Muscle layer of colon (tissue), 2 donors: ENCODE measurements around the gene MARK4.

Experiments used
- H3K27ac ChIP-seq: one replicate; pipeline ENCODE4 v1.7.0; 2013; ENCODE audit warnings: low read depth, mild to moderate bottlenecking, low read length, moderate library complexity
- H3K27me3 ChIP-seq, 2 donors: one replicate each; pipeline ENCODE4 v1.7.0; 2013; ENCODE audit warnings: low read length in 2 of 2, mild to moderate bottlenecking in 2 of 2; ENCODE audit not compliant: insufficient read depth in 2 of 2, control insufficient read depth in 1 of 2
- H3K36me3 ChIP-seq: one replicate; pipeline ENCODE4 v1.7.0; 2013; ENCODE audit warnings: mild to moderate bottlenecking, low read length; ENCODE audit not compliant: insufficient read depth
- H3K4me1 ChIP-seq: one replicate; pipeline ENCODE4 v1.7.0; 2013; ENCODE audit warnings: mild to moderate bottlenecking, low read length; ENCODE audit not compliant: insufficient read depth
- H3K4me3 ChIP-seq, 2 donors: one replicate each; pipeline ENCODE4 v1.7.0; 2013; ENCODE audit warnings: low read length in 2 of 2, low read depth in 1 of 2, mild to moderate bottlenecking in 1 of 2, moderate library complexity in 1 of 2
- H3K9ac ChIP-seq: one replicate; pipeline ENCODE4 v1.7.0; 2013; ENCODE audit warnings: low read length
- H3K9me3 ChIP-seq: one replicate; pipeline ENCODE4 v1.7.0; 2013; ENCODE audit warnings: mild to moderate bottlenecking, low read length
- donor health status: abdominal sarcoma.
- donor health status: Adenocarcinoma of cecum.

Gene MARK4

GRCh38 chr19:45278087-45278486 is 27.0 kb downstream of the MARK4 start:
- H3K27ac ChIP-seq, result no peak overlapping the region
- H3K4me1 ChIP-seq, result no peaks in the 10 kb centered on the region
- no peaks in the 10 kb centered on the region for H3K9me3 ChIP-seq
- no peak overlapping the region for H3K4me3 ChIP-seq
- no peaks in the 10 kb centered on the region for H3K27me3 ChIP-seq
- H3K36me3 ChIP-seq, result peaks cover 42% of the 10 kb centered on the region
- no peak overlapping the region for H3K9ac ChIP-seq

- no peak overlapping the region for H3K27ac ChIP-seq
- peaks cover 35% of the 10 kb centered on the region for H3K36me3 ChIP-seq
- H3K9ac ChIP-seq, result no peak overlapping the region
- no peaks in the 10 kb centered on the region for H3K9me3 ChIP-seq
- H3K27me3 ChIP-seq, result no peaks in the 10 kb centered on the region
- no peaks in the 10 kb centered on the region for H3K4me1 ChIP-seq
- no peak overlapping the region for H3K4me3 ChIP-seq
These were observed 28.6 kb downstream of the MARK4 start for GRCh38 chr19:45279587-45280192.

GRCh38 chr19:45280471-45280961 is 29.4 kb downstream of the MARK4 start:
- no peaks in the 10 kb centered on the region for H3K4me1 ChIP-seq
- no peaks in the 10 kb centered on the region for H3K27me3 ChIP-seq
- peaks cover 40% of the 10 kb centered on the region for H3K36me3 ChIP-seq
- H3K9me3 ChIP-seq, result no peaks in the 10 kb centered on the region
- H3K27ac ChIP-seq, result no peak overlapping the region
- H3K4me3 ChIP-seq, result no peak overlapping the region
- H3K9ac ChIP-seq, result no peak overlapping the region

- Histone ChIP-seq H3K36me3 (peaks cover 31% of the 10 kb centered on the region), H3K4me3 (no peak overlapping the region), H3K9me3 (no peaks in the 10 kb centered on the region), H3K4me1 (no peaks in the 10 kb centered on the region), H3K27me3 (no peaks in the 10 kb centered on the region), H3K27ac (no peak overlapping the region), H3K9ac (no peak overlapping the region)
These were observed 32.5 kb downstream of the MARK4 start for GRCh38 chr19:45283443-45284033.

- H3K36me3 ChIP-seq, result peaks cover 29% of the 10 kb centered on the region
These were observed 39.4 kb downstream of the MARK4 start for GRCh38 chr19:45290381-45290931.

GRCh38 chr19:45291834-45292233 is 40.8 kb downstream of the MARK4 start:
- H3K36me3 ChIP-seq, result peaks cover 35% of the 10 kb centered on the region
- H3K9ac ChIP-seq, result no peak overlapping the region
- no peaks in the 10 kb centered on the region for H3K4me1 ChIP-seq
- H3K4me3 ChIP-seq, result no peak overlapping the region
- H3K27me3 ChIP-seq, result no peaks in the 10 kb centered on the region
- H3K27ac ChIP-seq, result no peak overlapping the region
- no peaks in the 10 kb centered on the region for H3K9me3 ChIP-seq

More at GRCh38 chr19:45290381-45290931, 39.4 kb downstream of the MARK4 start:
- Histone ChIP-seq H3K27ac (no peak overlapping the region), H3K9me3 (no peaks in the 10 kb centered on the region), H3K4me3 (no peak overlapping the region), H3K4me1 (no peaks in the 10 kb centered on the region), H3K9ac (no peak overlapping the region), H3K27me3 (no peaks in the 10 kb centered on the region)

GRCh38 chr19:45293682-45294081 is 42.6 kb downstream of the MARK4 start:
- no peaks in the 10 kb centered on the region for H3K4me1 ChIP-seq
- H3K4me3 ChIP-seq, result no peak overlapping the region
- H3K9me3 ChIP-seq, result no peaks in the 10 kb centered on the region
- H3K27ac ChIP-seq, result no peak overlapping the region
- H3K9ac ChIP-seq, result no peak overlapping the region
- H3K36me3 ChIP-seq, result peaks cover 35% of the 10 kb centered on the region
- H3K27me3 ChIP-seq, result no peaks in the 10 kb centered on the region

GRCh38 chr19:45294291-45295029 is 43.4 kb downstream of the MARK4 start:
- peaks cover 35% of the 10 kb centered on the region for H3K36me3 ChIP-seq
- no peak overlapping the region for H3K27ac ChIP-seq
- H3K4me3 ChIP-seq, result no peak overlapping the region
- H3K4me1 ChIP-seq, result no peaks in the 10 kb centered on the region
- no peak overlapping the region for H3K9ac ChIP-seq
- no peaks in the 10 kb centered on the region for H3K27me3 ChIP-seq
- no peaks in the 10 kb centered on the region for H3K9me3 ChIP-seq

GRCh38 chr19:45295873-45296272 is 44.8 kb downstream of the MARK4 start:
- Histone ChIP-seq H3K4me3 (no peak overlapping the region), H3K4me1 (no peaks in the 10 kb centered on the region), H3K36me3 (peaks cover 24% of the 10 kb centered on the region)

GRCh38 chr19:45296355-45296754 is 45.3 kb downstream of the MARK4 start:
- H3K27me3 ChIP-seq, result no peaks in the 10 kb centered on the region
- H3K36me3 ChIP-seq, result peaks cover 20% of the 10 kb centered on the region
- H3K9ac ChIP-seq, result no peak overlapping the region
- no peaks in the 10 kb centered on the region for H3K4me1 ChIP-seq
- no peak overlapping the region for H3K4me3 ChIP-seq
- H3K27ac ChIP-seq, result no peak overlapping the region
- no peaks in the 10 kb centered on the region for H3K9me3 ChIP-seq

More at GRCh38 chr19:45295873-45296272, 44.8 kb downstream of the MARK4 start:
- H3K27me3 ChIP-seq, result no peaks in the 10 kb centered on the region
- H3K27ac ChIP-seq, result no peak overlapping the region
- H3K9ac ChIP-seq, result no peak overlapping the region
- no peaks in the 10 kb centered on the region for H3K9me3 ChIP-seq

- Histone ChIP-seq H3K27me3 (no peaks in the 10 kb centered on the region), H3K4me3 (no peak overlapping the region), H3K9ac (no peak overlapping the region), H3K36me3 (peaks cover 17% of the 10 kb centered on the region), H3K4me1 (no peaks in the 10 kb centered on the region), H3K9me3 (no peaks in the 10 kb centered on the region), H3K27ac (no peak overlapping the region)
These were observed 46.6 kb downstream of the MARK4 start for GRCh38 chr19:45297674-45298073.
